ENCODE results near the gene TADA1.
A peak's percentile ranks its signal among the peaks of the same experiment; 100 is the strongest.
"Not testable (repeated sequence)": the region's sequence is repeated elsewhere in the genome, so short reads cannot be mapped to it uniquely, and the experiment has no call there.

The TADA1 gene

DNA sequence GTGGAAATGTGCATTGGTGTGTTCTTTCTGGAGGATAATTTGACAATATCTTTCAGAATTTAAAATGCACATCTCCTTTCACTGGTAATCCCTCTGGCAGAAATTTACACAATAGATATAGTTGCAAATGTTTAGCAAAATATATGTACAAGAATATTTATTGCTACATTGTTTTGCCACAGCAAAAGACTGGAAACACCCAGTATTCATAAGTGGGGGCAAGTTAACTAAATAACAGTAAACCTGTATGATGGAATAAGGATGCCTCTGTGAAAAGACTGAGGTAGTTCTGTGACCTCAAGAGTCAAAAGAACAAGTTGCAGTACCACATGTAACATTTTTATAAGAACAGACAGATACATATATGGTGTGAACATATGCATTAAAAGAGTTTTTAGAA is 13.7 kb upstream of the TADA1 start:
- DNase-seq = no peak

DNA sequence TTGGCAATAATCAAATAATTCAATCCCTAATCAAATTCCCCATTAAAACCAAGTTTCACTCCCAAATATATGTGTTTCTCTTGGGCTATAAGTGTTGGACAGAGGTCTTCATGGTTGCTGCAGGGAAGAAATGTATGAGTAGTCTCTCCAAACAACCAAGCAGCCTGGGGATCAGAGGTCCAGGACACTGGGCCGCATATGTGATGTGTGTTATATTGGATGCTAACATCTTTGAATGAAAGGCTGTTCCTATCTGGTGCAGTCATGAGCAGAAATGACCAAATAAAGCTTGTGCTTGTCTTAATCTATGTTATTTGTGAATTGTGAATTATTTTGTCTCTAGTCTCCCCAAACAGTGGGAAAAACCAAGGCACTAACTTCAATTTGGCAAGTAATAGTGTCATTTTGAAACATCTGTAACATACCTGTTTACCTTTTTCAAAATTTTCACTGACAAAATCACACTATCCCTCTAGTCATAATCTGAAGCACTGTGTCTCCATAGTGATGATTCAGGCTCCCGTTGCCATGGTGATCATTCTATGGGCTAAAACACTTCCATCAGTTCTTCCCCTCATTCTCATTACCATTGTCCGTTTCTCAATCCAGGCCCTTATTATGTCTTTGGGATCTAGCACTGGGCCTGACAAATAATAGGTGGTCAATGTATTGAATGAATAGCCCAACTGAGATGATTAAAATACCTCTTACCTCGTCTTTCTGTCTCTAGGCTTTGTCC is 12.5 kb upstream of the TADA1 start:
- no peak for DNase-seq

DNA sequence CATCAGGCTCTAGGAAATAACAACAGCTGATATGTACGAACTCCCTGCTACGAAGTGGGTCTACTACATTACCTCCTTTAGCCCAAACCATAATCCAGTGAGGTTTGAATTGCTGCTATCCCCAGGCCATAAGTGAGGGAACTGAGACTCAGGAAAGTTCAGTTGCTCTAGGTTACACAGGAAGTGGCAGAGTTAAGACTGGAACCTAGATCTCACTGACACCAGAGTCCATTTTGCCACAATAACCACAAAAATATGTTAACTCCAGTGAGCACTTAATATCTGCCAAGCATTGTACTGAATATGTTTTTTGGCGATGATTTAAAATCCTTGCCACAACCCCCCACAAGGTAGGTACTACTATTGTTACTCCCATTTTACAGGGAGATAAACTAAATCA is 8.9 kb upstream of the TADA1 start:
- no peak for DNase-seq

DNA sequence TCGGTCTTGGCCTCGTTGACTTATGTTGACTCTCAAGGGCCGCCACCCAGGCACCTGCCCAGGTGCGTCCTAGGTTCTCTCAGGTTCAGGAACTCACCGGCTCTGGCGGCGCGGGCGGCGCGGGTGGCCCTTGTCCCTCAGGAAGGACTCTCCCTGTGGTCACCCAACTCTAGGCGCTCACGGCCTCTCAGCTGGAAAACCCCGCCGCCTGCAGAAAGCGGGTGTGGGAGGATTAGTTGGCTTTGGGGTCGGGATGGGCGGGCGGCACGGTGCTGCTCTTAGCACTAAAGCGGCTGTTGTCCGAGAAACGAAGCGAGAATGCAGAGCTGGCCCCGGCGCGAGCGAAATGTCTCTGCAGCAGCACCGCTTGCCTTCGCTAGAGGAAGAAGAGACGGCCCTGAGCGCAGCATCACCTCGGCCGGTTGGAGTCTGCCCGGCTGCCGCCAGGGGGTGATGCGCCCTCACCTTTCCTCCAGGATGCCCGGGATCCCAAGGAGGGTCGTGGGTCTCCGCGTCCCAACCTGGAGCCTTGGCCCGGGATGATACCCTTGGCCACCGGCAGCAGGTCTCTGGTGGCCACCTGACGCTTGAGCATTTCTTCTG is 8.1 kb upstream of the TADA1 start:
- DNase-seq = peak in 1 of 4 experiments; percentile 26

DNA sequence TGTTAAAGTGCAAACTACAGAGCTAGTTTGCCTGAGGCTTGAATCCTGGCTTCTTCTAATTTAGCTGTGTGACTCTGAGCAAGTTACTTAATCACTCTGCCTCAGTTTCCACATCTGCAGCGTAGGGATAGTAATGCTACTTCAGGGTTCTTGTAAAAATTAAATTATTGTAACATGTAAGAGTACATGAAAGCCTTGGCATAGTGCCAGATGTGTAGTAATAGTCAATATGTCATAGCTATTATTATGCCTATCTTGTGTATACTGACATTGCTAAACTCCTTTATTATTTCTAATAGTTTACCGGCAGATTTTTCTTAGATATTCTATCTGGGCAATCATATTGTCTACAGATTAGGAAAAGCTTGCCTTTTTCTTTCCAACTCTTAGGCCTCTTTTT is 6.8 kb upstream of the TADA1 start:
- DNase-seq = no peak

DNA sequence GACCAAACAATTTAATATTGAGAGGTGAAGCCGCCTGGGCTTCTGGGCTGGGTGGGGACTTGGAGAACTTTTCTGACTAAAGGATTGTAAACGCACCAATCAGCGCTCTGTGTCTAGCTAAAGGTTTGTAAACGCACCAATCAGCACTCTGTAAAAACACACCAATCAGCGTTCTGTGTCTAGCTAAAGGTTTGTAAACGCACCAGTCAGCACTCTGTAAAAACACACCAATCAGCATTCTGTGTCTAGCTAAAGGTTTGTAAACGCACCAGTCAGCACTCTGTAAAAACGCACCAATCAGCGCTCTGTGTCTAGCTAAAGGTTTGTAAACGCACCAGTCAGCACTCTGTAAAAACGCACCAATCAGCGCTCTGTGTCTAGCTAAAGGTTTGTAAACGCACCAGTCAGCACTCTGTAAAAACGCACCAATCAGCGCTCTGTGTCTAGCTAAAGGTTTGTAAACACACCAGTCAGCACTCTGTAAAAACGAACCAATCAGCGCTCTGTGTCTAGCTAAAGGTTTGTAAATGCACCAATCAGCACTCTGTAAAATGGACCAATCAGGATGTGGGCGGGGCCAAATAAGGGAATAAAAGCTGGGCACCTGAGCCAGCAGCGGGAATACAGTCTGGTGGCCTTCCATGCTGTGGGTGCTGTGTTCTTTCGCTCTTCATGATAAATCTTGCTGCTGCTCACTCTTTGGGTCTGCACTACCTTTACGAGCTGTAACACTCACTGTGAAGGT is 2.3 kb upstream of the TADA1 start:
- not testable (repeated sequence) for DNase-seq

DNA sequence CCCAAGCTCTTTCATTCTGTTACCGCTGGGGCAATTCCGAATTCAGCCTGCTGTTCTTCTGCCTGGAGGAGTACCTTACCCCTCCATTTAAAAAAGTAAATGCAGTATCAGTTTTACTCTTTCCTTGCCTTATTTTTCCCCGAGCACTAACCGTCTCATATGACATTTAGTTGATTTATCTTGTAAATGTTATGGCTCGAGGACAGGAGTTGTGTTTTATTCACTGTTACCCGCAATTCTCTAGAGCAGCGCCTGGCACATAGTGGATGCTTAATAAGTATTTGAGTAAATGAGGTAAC is 425 bp upstream of the TADA1 start:
- DNase-seq = no peak

DNA sequence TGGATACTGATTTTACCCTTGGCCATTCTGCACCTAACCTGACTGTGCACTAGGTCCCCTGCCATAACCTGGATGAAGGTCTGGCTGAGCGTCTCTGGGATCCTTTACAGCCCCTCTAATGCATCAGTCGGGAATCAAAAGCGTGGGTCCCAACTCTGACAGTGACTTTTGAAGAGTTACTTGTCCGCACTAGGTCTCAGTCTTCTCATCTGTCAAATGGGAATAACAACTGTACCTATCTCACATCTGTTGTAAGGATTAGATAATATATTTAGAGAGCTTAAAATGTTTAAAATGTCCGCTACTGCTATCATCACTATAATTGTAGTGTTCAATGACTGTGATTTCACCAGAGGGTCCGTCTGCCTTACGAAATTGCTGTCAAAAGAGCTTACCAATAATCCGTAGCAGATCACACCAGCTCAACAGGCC is 746 bp downstream of the TADA1 start:
- DNase-seq = no peak

DNA sequence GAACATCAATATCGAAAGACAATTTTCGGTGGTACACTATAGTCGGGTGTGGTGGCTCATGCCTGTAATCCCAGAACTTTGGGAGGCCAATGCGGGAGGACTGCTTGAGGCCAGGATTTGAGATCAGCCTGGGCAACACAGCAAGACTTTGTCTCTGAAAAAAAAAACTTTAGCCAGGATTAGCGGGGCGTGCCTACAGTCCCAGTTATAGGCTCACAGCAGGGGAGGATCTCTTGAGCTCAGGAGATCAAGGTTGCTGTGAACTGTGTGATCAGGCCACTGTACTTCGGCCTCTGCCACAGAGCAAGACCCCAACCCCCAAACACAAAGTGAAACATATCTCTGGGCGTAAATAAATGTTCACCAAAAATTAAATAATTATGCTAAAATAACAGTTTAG is 1.6 kb downstream of the TADA1 start:
- DNase-seq = no peak

DNA sequence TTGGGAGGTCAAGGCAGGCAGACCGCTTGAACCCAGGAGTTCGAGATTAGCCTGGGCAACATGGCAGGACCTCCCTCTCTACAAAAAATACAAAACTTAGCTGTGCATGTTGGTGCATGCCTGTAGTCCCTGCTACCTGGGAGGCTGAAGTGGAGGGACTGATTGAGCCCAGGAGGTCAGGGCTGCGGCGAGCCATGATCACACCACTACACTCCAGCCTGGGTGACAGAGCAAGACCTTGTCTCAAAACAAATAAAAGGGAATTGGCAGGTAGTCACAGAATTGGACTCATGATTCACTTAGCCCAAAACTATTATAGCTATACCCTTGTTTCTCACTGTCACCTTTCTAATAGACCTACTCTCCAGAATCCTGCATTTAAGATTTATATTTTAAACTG is 5.5 kb downstream of the TADA1 start:
- DNase-seq = no peak

DNA sequence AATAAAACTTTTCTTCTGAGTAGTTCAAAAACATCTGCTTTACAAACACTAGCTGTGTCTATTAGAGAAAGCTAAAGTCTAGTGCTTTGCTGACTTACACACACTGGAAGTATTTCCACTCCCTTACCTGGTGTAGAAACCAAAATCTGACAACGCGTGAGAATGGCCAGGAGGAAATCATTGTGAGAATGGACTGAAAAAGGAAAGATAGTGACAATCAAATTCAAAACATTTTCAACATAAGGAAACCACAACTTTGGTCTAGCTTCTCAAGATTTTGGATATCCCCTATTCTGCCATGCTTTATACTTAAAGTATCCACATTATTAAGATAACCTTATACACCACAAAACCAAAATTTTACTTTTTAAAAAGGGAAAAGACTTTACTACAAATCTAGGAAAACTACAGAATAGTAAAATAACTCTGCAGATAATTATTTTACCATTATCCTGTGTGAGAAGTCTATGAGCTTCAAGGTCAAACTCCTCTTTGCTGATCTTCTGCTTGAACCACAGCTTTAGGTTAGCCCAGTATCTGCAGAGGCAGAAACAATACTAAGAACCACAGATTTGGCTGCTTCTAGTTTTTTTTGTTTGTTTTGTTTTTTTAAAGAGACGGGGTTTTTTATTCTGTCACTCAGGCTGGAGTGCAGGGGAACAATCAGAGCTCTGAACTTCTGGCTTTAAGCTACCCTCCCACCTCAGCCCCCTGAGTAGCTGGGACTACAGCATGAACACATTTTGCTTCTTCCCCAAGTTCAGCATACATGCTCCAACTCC is 6.6 kb downstream of the TADA1 start:
- DNase-seq = no peak

DNA sequence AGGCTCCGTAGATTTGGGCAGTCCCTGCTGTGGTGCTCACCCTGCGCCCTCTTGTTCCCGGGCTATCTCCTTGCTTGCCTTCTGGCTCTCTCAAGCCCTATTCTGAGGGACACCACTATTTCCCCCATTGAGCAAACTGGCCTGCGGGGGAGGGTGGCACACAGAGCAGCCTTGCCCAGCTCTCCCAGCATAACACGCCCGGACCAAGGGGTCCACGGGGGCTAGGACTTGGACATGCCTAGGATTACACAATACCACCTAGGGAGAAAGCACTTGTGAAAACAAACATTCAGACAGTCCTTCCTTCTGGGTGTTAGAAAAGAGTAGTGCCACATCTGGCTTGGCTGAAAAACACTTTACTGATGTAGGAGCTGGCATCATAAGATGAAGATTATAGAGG is 7.4 kb downstream of the TADA1 start:
- no peak for DNase-seq

DNA sequence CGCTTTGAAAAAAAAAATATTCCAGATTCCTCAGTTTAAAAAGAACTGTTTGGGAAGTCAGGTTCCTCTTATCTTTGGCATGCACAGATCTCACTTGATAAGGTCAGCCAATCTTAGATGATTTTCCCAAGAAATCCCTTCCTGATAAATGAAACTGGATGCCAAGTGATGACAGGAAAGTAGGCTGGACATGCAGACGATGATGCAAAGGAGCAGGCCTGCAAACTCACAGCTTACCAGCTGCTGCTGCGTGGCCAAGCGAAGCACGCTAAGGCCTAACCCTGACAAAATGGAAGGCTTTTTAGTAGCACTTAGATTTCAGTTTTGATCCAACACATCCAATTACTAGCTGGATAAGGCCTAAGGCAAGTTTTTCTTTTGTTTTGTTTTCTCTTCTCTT is 10.1 kb downstream of the TADA1 start:
- DNase-seq = no peak

DNA sequence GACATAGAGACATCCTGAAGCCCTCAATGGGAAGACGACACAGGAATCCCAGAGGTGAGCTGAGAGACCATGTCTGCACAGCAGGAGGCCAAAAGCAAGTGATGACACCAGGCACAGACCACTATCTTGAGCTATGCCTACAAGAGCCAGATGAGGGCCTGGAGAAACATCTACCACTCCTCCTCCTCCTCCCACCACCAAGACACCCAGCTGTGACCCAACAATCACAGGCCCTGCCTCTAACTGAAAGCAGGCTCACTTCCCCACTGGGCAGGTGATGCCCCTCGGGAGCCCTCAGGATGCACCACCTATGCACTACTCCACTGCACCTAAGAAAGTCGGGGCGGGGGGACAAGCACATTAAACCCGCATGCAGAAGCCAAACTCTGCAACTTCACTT is 16.5 kb downstream of the TADA1 start:
- DNase-seq = no peak

DNA sequence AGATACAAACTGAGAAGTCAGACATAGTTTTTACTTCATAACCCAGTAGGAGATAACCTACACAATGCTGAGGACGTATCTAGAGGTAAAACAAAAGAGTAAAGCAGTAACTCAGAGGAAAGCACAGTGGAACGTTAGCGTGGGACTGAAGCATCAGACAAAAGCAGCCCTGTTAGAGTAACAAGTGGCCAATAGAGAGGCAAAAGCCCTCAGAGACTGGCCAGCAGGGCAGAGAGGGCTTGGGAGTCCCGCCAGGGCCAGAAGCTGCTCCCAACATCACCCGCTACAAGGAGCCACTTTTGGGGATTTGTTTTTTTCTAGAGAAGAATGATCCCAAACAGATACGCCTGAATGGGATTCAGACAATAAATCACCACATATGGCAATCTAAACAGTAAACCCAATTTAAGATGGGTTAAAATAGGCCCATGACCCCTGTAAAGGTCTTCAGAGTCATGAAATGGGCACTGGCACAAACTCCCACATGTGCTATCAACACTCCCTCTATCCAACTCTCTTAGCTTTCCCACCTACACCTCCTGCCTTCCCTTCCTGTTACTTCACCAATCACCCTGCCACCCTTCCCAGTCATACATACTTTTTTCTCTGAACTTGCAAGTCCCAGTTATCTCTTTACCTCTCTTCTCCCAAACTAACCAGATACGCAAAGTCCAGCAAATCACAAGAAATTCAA is 17.2 kb downstream of the TADA1 start:
- DNase-seq = no peak

DNA sequence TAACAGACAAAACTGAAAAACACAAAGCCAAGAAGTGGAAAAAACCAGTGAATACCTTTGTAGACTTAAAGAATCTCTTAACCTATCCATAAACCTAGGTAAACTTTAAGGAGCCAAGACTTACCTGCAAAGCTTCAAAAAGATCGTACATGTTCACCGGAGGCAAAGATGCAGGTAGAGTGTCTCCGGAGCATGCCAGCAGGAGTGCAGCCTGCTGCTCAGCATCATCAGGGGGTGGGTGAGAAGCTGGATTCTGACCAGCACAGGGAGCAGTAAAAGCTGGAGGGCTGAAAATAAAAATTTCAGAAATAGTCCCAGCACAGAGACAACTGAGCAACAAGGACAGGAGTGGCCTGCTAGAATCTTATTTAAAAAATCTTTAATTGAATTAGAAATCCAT is 18.1 kb downstream of the TADA1 start:
- DNase-seq = no peak

DNA sequence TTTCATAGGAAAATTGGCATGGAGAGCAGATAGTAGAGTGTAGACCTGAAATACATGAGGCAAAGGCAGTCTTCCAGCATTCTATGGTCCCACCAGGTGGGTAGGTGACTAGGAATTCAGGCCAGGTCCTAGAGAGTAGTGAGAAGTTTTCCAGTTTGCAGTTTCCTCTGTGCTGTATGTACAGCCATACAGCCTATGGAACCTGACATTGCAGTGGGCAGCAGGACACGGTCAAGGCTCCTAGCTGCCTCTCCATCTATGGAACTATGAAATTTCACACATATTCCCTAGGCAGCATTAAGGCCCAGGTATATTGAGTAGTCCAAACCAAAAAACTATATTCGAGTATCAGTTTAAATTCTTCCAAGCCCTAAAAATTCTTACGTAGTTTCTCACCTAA is 20.5 kb downstream of the TADA1 start:
- no peak for DNase-seq

DNA sequence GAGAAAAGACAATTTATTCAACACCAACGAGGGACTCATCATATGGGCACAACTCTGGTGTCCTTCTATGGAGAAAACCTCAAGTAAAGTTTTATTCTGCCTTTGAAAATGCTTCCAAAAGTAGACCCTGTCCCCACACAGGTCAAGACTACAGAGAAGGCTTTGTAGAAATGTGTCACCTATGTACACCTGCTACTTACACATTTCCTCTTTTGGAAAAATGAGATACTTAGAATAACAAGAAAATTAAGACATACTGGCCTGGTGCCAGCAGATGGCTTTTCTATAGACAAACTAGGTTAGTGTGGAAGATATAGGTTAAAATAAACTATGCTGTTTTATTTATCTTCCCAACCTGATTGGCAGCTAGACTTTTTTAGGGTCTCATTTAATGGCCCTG is 23.1 kb downstream of the TADA1 start:
- DNase-seq = no peak

DNA sequence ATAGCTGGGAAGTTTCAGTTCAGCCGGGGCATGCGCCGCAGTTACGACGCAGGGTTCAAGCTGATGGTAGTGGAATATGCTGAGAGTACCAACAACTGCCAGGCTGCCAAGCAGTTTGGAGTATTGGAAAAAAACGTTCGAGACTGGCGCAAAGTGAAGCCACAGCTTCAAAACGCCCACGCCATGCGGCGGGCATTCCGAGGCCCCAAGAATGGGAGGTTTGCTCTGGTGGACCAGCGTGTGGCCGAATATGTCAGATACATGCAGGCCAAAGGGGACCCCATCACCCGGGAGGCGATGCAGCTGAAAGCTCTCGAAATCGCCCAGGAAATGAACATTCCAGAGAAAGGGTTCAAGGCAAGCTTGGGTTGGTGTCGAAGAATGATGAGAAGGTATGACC is 26.9 kb downstream of the TADA1 start:
- DNase-seq = no peak

DNA sequence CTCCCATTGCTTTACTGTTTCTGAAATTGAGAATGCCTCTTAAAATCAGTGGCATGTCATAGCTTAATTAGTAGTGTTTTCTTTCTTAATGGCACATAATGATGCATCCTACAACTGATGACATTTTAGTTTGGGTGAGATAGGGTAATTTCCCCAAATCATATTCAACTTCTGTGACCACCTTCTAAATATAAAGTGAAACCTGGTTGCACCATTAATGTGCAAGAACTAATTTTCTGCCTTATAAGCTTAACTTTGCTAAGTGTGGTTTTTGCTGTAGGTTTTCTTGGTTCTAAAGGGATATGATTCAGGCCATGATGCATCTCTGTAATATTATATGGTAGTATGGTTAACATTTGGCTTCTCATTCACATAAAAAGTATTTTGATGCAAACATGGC is 27.9 kb downstream of the TADA1 start:
- no peak for DNase-seq

DNA sequence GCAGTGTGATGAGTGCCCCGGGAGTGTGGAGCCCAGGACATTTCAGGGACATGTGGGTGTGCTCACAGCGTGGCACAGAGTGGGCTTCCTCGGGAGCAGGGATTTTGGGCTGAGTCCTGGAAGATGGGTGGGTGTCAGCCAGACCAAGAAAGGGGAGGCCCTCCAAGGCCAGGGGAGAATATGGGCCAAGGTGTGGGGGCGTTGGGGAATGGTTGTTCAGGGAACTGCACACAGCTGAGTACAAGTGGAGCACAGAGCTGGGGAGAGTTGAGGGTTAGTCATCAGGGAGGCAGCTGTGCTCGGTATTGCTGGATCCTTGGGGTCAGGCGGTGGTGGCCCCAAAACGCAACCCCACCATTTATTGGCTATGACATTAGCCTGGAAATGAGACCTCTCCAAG is 31.3 kb downstream of the TADA1 start:
- DNase-seq = no peak

DNA sequence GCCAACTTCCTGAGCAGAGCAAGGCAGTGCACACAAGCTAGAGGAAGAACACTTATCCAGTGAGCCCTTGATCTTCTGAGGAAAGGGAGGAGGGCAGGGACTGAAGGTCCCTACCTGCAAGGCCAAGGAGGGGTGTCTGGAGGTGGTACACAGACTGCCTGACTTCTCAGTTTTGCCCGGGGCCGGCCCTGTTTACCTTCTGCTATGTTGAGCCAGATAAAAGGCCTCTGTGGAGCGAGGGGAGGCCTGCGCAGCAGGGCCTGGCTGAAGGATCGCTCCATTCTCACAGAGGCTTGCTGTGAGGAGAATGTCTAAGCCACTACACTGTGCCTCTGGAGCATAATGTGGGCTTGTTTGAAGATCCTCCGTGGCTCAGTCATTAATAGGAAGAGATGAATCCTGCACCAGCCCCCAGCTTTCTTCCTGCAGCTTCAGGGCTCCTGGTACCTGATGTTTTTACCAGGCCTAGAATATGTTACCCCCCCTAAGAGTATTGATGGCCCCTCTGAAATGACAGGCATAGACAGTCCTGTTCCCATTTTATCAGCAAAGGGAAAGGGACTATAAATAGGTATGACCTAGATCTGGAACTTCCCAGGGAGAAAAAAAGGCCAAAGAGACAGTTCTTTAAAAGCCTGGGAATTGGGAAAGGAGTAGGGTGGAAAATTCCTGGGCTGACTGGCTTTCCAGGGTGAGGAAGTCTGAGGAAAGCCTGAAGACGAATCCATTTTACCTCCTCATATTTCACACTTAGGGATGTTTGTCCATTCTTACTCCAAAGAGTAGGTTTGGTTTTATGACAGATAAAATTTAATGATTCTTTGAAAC is 32.1 kb downstream of the TADA1 start:
- no peak for DNase-seq
